GM23248 (cell line): ENCODE results near the gene WFDC8.

Experiments
- EZH2 ChIP-seq: fragments of 200-600 bp; sonication (generic); IDR thresholded peaks from 2 replicates; pipeline ENCODE4 v1.6.1; 2018; ENCODE audit warnings: antibody characterized with exemption, mild to moderate bottlenecking; ENCODE audit not compliant: insufficient read depth, poor library complexity, severe bottlenecking
- EZH2phosphoT487 ChIP-seq: fragments of 200-600 bp; sonication (generic); IDR thresholded peaks from 2 replicates; pipeline ENCODE4 v1.6.1; 2018; ENCODE audit warnings: antibody characterized with exemption, moderate library complexity, mild to moderate bottlenecking, low read depth; ENCODE audit not compliant: insufficient read depth

GRCh38 chr20:45550765-45551164 lies 28.3 kb downstream of the WFDC8 start:
- no peak for TF ChIP-seq EZH2
- TF ChIP-seq EZH2phosphoT487: no peak
